ENCODE data around the gene SPARCL1.
"Not testable (repeated sequence)": the region's sequence is repeated elsewhere in the genome, so short reads cannot be mapped to it uniquely, and the experiment has no call there.

Gene SPARCL1

GRCh38 chr4:87433342-87433741 is 95.8 kb downstream of the SPARCL1 start:
- no peak for DNase-seq

- no peak for DNase-seq
These were observed 99.1 kb downstream of the SPARCL1 start for GRCh38 chr4:87430038-87430437.

GRCh38 chr4:87428979-87429378 is 100.2 kb downstream of the SPARCL1 start:
- no peak for DNase-seq

DNA sequence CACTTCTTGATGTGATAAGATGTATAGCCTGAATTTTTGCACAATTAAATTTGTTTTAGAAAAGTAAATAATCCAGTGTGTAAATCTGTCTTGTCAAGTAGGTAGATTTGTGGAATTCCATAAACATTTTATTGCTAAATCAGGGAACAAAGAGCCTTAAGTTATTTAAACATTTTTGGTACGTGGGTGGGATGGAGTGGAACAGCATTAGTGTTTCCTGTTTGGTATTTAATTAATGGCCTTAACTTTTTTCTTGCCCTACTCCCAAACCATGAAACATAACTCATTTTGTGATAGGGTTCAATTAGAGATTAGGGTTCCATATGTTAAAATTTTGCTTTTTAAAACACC is 101.7 kb downstream of the SPARCL1 start:
- no peak for DNase-seq

DNA sequence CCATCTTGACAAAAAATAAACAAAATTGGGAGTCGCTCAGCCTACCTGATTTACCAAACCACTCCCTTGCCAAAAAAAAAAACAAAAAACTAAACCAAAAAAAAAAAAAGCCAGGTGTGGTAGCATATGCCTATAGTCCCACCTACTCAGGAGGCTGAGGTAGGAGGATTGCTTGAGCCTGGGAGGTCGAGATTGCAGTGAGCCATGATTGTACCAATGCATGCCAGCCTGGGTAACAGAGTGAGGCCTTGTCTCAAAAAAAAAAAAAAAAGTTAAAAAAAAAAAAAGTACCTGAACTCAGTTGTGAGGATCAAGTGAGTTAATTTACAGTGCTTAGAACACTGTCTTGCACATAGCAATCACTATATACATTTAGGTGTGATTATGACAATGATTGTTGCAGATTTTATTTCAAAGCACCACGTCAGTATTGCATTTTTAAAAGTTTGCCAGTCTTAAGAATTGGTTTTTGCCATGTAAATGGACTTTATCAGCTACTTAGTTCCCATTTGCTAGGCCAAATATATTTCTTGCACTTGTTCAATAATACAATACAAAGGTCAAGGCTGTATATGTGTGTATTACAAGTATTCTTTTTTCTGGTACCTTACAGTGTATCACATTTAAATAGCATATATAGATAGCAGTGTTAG is 102.2 kb downstream of the SPARCL1 start:
- DNase-seq = no peak

DNA sequence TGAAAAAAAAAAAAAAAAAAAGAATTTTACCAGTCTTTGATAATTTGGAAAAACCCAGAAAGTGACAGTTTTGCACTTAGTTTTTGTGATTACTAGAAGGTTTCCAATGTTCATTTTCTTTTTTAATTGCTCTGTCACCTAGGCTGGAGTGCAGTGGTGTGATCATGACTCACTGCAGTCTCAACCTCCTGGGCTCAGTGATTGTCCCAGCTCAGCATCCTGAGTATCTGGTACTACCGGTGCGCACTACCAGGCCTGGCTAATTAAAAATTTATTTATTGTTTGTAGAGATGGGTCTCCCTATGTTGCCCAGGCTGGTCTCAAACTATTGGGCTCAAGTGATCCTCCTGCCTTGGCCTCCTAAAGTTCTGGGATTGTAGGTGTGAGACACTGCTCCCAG is 103.5 kb downstream of the SPARCL1 start:
- DNase-seq = no peak

DNA sequence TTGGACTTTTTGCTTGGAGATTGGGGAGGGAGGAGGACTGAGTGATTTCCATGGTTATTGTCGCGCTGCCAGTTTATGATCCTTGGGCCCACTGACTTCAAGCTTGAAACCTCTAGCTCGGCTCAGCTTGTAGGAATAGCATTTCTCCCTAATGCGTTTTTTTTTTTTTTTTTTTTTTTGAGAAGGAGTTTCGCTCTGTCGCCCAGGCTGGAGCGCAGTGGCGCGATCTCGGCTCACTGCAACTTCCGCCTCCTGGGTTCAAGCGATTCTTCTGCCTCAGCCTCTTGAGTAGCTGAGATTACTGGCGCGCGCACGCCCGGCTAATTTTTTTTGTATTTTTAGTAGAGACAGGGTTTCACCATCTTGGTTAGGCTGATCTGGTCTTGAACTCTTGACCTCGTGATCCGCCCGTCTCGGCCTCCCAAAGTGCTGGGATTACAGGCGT is 105.1 kb downstream of the SPARCL1 start:
- DNase-seq = not testable (repeated sequence)
